ENCODE results near the gene P2RY14.

The P2RY14 gene

GRCh38 chr3:151214459-151214858 lies 63.9 kb downstream of the P2RY14 start:
- DNase-seq (ENCODE audit: low read depth): no peak

DNA sequence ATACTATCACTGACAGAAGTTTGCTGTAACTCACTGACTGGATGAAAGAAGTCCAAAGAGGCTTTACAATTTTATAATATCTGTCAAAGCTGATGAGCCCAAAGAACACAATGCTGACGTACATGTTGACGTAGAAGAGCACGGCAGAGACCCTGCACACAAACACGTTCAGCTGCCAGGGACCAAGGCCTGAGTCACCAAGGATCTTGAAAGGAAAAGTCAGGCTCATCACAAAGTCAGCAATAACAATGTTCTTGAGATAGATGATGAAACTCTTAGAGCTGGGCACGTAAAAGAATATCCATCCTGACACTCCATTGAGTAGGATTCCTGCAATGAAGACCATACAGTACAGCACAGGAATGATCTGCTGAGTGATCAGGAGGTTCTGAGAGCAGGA lies 64.5 kb downstream of the P2RY14 start:
- DNase-seq (ENCODE audit: low read depth): peak; percentile 91

- no peak for DNase-seq (ENCODE audit: low read depth)
Measured at GRCh38 chr3:151213151-151213550, 65.2 kb downstream of the P2RY14 start.

- DNase-seq (ENCODE audit: low read depth): peak; percentile 53
Measured at GRCh38 chr3:151210676-151211381, 67.5 kb downstream of the P2RY14 start.

- no peak for DNase-seq (ENCODE audit: low read depth)
Measured at GRCh38 chr3:151209654-151210053, 68.7 kb downstream of the P2RY14 start.

- no peak for DNase-seq (ENCODE audit: low read depth)
Measured at GRCh38 chr3:151206201-151206600, 72.1 kb downstream of the P2RY14 start.

- DNase-seq (ENCODE audit: low read depth): no peak
Measured at GRCh38 chr3:151205482-151205881, 72.9 kb downstream of the P2RY14 start.

GRCh38 chr3:151204530-151205402 lies 73.6 kb downstream of the P2RY14 start:
- DNase-seq (ENCODE audit: low read depth): no peak

DNA sequence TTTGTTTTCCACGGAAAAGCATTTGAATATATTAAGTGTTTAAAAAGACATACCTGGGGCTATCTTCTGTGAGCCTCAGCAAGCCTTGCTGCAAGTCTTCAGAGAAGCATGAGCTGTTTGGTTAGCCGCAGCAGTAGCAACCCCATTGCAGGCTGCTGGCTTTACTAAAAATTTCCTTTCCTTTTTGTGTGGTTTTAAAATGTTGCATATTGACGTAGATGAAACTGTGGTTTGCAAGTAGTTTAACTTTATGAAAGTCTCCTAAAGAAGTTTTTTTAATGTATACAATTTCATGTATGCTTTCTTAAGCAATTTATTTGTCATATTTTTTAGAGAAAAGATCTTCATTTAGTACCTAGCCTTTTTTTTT lies 75.3 kb downstream of the P2RY14 start, which contains the start of gene GPR171:
GPR171 (minus strand) TSS at position 166 of the 370 bp plus-strand sequence. CDS start 3,830 bp downstream, outside the sequence.
- DNase-seq (ENCODE audit: low read depth): no peak

- DNase-seq (ENCODE audit: low read depth): no peak
Measured at GRCh38 chr3:151201051-151201730, 77.2 kb downstream of the P2RY14 start.

DNA sequence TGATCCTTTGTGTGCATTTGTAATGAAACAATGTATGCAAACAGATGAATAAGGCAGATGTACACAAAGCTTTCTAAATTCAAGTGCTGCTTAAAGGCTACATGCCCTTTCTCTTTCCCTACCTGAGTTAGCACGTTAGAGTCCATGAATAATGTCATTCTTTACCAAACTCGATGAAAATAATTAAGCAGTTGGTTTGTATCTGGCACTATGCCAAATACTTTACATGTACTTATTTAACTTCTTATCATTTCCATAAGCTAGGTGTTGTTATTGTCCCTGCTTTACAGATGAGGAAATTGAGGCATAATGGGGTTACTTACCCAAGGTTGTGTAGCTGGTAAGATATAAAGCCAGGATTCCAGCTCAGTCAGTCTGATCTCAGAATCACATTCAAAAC lies 77.8 kb downstream of the P2RY14 start:
- DNase-seq (ENCODE audit: low read depth): no peak

GRCh38 chr3:151199554-151200438 lies 78.5 kb downstream of the P2RY14 start:
- no peak for DNase-seq (ENCODE audit: low read depth)

- DNase-seq (ENCODE audit: low read depth): no peak
Measured at GRCh38 chr3:151198849-151199248, 79.5 kb downstream of the P2RY14 start.

- DNase-seq (ENCODE audit: low read depth): peak; percentile 28
Measured at GRCh38 chr3:151197981-151198767, 80.2 kb downstream of the P2RY14 start.

DNA sequence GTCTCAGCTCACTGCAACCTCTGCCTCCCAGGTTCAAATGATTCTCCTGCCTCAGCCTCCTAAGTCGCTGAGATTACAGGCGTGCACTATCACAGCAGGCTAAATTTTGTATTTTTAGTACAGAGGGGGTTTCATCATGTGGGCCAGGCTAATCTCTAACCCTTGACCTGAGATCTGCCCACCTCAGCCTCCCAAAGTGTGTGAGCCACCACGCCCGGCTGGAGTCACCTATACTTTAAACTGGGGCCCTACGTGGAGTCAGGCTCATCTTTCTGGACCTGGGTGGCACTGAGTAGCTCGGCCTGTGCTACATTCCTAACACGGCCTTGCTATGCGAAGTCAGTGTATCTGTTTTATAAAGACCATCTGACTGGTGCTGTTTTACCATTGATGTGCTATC lies 81.1 kb downstream of the P2RY14 start:
- DNase-seq (ENCODE audit: low read depth): no peak

DNA sequence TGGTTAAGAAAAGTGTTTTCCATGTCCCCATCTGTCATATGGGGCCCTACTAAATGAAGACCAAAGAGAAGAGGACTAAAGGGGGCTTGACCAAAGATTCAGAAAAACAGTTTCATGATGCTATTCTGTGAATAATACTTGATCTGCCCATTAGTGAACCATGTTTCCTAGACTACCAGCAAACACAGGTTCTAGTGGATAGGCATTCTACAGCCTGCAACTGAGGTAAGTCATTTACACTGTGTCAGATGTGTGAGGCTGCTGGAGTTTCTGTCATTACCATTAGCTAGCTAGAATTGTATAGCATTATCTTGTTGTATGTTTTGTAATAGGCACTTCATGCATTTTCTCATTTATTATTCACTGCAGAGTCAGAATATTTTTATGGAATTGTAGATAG lies 81.9 kb downstream of the P2RY14 start:
- no peak for DNase-seq (ENCODE audit: low read depth)

GRCh38 chr3:151195826-151196225 lies 82.5 kb downstream of the P2RY14 start:
- no peak for DNase-seq (ENCODE audit: low read depth)

GRCh38 chr3:151192545-151192944 lies 85.8 kb downstream of the P2RY14 start:
- DNase-seq (ENCODE audit: low read depth): no peak

DNA sequence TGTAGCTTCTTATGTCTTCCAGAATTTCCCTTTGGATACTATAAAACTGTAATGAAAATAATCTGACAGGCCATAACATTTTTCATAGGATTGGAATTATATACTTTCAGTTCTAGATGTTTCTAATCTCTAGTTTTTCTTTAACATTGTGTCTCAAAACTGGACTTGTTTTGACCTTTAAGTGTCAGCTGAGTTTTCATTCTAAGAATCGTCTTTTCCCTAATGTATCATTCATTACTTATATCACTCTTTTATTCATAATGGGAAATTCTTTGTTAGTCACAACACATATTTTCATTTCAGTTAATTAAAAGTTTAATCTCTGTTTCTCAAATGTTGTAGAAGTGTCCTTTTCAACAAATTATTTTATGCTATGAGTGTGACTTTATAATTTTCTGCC lies 87.2 kb downstream of the P2RY14 start:
- no peak for DNase-seq (ENCODE audit: low read depth)

- DNase-seq (ENCODE audit: low read depth): peak; percentile 12
Measured at GRCh38 chr3:151183265-151183671, 95.1 kb downstream of the P2RY14 start.

All from iris pigment epithelial cell (primary cell).